ENCODE data around the gene C16orf96. TPM values are rescaled to one million over a fixed set of nuclear protein-coding genes. Genes with fewer than 3 reads are reported as not detected.

Gene C16orf96
- total and polyA plus RNA-seq, 2 donors: 0.05 TPM

Other genes starting within 250 kb of the C16orf96 start
- gene GLIS2, start 240.3 kb upstream of the C16orf96 start, total RNA-seq: 0.85 TPM
- gene GLIS2, start 240.3 kb upstream of the C16orf96 start, polyA plus RNA-seq: 3.0 TPM
- 33.2 TPM for gene PAM16, start 205.0 kb upstream of the C16orf96 start, total RNA-seq
- 86.9 TPM for gene PAM16, start 205.0 kb upstream of the C16orf96 start, polyA plus RNA-seq
- 1.2 TPM for gene VASN, start 184.5 kb upstream of the C16orf96 start, total RNA-seq
- 3.6 TPM for gene VASN, start 184.5 kb upstream of the C16orf96 start, polyA plus RNA-seq
- gene CORO7, start 139.7 kb upstream of the C16orf96 start, total RNA-seq: 21.6 TPM
- 63.7 TPM for gene CORO7, start 139.7 kb upstream of the C16orf96 start, polyA plus RNA-seq
- gene DNAJA3, start 130.5 kb upstream of the C16orf96 start, total RNA-seq: 25.8 TPM
- gene DNAJA3, start 130.5 kb upstream of the C16orf96 start, polyA plus RNA-seq: 28.4 TPM
- 57.4 TPM for gene NMRAL1, start 81.7 kb upstream of the C16orf96 start, total RNA-seq
- gene NMRAL1, start 81.7 kb upstream of the C16orf96 start, polyA plus RNA-seq: 44.9 TPM
- 54.0 TPM for gene HMOX2, start 79.9 kb upstream of the C16orf96 start, total RNA-seq
- 38.3 TPM for gene HMOX2, start 79.9 kb upstream of the C16orf96 start, polyA plus RNA-seq
- gene CDIP1, start 17.6 kb upstream of the C16orf96 start, total RNA-seq: 15.7 TPM
- gene CDIP1, start 17.6 kb upstream of the C16orf96 start, polyA plus RNA-seq: 24.9 TPM
- 5.9 TPM for gene UBALD1, start 58.5 kb downstream of the C16orf96 start, total RNA-seq
- gene UBALD1, start 58.5 kb downstream of the C16orf96 start, polyA plus RNA-seq: 20.4 TPM
- 8.4 TPM for gene MGRN1, start 68.5 kb downstream of the C16orf96 start, total RNA-seq
- gene MGRN1, start 68.5 kb downstream of the C16orf96 start, polyA plus RNA-seq: 16.0 TPM
- gene NUDT16L1, start 137.2 kb downstream of the C16orf96 start, total RNA-seq: 35.4 TPM
- gene NUDT16L1, start 137.2 kb downstream of the C16orf96 start, polyA plus RNA-seq: 37.1 TPM
- 9.8 TPM for gene ANKS3, start 177.9 kb downstream of the C16orf96 start, total RNA-seq
- 34.0 TPM for gene ANKS3, start 177.9 kb downstream of the C16orf96 start, polyA plus RNA-seq
- gene DNAAF8, start 178.2 kb downstream of the C16orf96 start, total RNA-seq: 0.38 TPM
- gene DNAAF8, start 178.2 kb downstream of the C16orf96 start, polyA plus RNA-seq: 1.1 TPM
- gene ZNF500, start 210.8 kb downstream of the C16orf96 start, total RNA-seq: 7.7 TPM
- gene ZNF500, start 210.8 kb downstream of the C16orf96 start, polyA plus RNA-seq: 13.8 TPM
- gene SEPTIN12, start 232.0 kb downstream of the C16orf96 start, total RNA-seq: not detected
- gene SEPTIN12, start 232.0 kb downstream of the C16orf96 start, polyA plus RNA-seq: 0.14 TPM
- gene SMIM22, start 239.0 kb downstream of the C16orf96 start, total RNA-seq: 3.9 TPM
- gene SMIM22, start 239.0 kb downstream of the C16orf96 start, polyA plus RNA-seq: 16.2 TPM
- gene ROGDI, start 246.3 kb downstream of the C16orf96 start, total RNA-seq: 28.0 TPM
- gene ROGDI, start 246.3 kb downstream of the C16orf96 start, polyA plus RNA-seq: 40.8 TPM

Data from thymus (tissue), 2 donors.